ENCODE data around the gene LZTS2. TPM values are rescaled to one million over a fixed set of nuclear protein-coding genes. Genes with fewer than 3 reads are reported as not detected.

The LZTS2 gene
- total RNA-seq, 1 experiment from 2014 or later = 69.1 TPM

- no peak overlapping the region for H4K8ac ChIP-seq (replicated peaks; ENCODE audit: insufficient read length, low read depth, low read length)
- no peaks in the 10 kb centered on the region for H3K9me3 ChIP-seq (ENCODE audit: control insufficient read depth, low read depth, low read length)
- H3K27me3 ChIP-seq (ENCODE audit: insufficient read depth, low read length) = no peaks in the 10 kb centered on the region
- H3K14ac ChIP-seq (ENCODE audit: insufficient read depth, low read length) = no peak overlapping the region
- no peak overlapping the region for H4K5ac ChIP-seq (ENCODE audit: insufficient read length, low read depth, low read length)
- H3K4ac ChIP-seq (ENCODE audit: low read depth, low read length) = no peak overlapping the region
- no peaks in the 10 kb centered on the region for H3K79me1 ChIP-seq (ENCODE audit: insufficient read depth, low read depth, low read length, poor library complexity, severe bottlenecking)
- no peak overlapping the region for H2AFZ ChIP-seq (ENCODE audit: low read length)
- Mint-ChIP-seq H3K36me3 (ENCODE audit: insufficient read depth in 1 of 3, low read depth in 3 of 3) (peaks cover 5 to 24% (median 17%) of the 10 kb centered on the region in 3 experiments; a peak in 6 of 7 replicates), H3K27ac (no peak overlapping the region), H3K9me3 (no peaks in the 10 kb centered on the region; a peak in 1 of 5 replicates), H3K4me1 (peaks cover 9% of the 10 kb centered on the region in 2 experiments), H3K4me3 (no peak overlapping the region; a peak in 1 of 5 replicates), H3K27me3 (ENCODE audit: low read depth) (no peaks in the 10 kb centered on the region; the same call in 1 of the 2 replicates)
- no peak overlapping the region for H2BK12ac ChIP-seq (ENCODE audit: insufficient read length, low read depth, low read length)
- no peak overlapping the region for H2AK5ac ChIP-seq (ENCODE audit: insufficient read length, low read length)
- no peak for DNase-seq
- H3K18ac ChIP-seq (ENCODE audit: insufficient read length, low read depth, low read length) = no peak overlapping the region
- no peak overlapping the region for H3K56ac ChIP-seq (ENCODE audit: insufficient read length, low read depth, low read length)
- no peak overlapping the region for H4K91ac ChIP-seq (ENCODE audit: insufficient read length, low read depth, low read length)
- no peak overlapping the region for H2BK120ac ChIP-seq (ENCODE audit: low read depth, low read length, poor library complexity, severe bottlenecking)
- no peaks in the 10 kb centered on the region for H3K79me2 ChIP-seq (ENCODE audit: insufficient read depth, low read length)
- H3K23me2 ChIP-seq (ENCODE audit: insufficient read length, low read depth, low read length, poor library complexity, severe bottlenecking) = no peaks in the 10 kb centered on the region
- H3K9ac ChIP-seq (ENCODE audit: extremely low read depth, insufficient read length, low read length) = no peak overlapping the region
- no peak overlapping the region for H3K23ac ChIP-seq (ENCODE audit: insufficient read length, low read depth, low read length)
- H3T11ph ChIP-seq (ENCODE audit: low read length) = no peak overlapping the region
- H3K27ac ChIP-seq (ENCODE audit: insufficient read length, low read depth, low read length) = no peak overlapping the region
- no peak overlapping the region for H2BK15ac ChIP-seq (ENCODE audit: low read depth, low read length)
- H2BK5ac ChIP-seq (ENCODE audit: insufficient read length, low read length) = no peak overlapping the region
- TF ChIP-seq CTCF (conservative IDR thresholded peaks at IDR 0.05) = no peak
- no peaks in the 10 kb centered on the region for H4K20me1 ChIP-seq (ENCODE audit: control insufficient read depth, insufficient read depth, insufficient read length)
- H3K4me2 ChIP-seq (ENCODE audit: insufficient read depth, insufficient read length, low read length) = no peak overlapping the region
- no peaks in the 10 kb centered on the region for H3K4me1 ChIP-seq (ENCODE audit: insufficient read depth, low read length)
- no CpG with 5 or more reads among the region's 3 CpGs for WGBS (ENCODE audit: extremely low coverage, insufficient read length, low lambda C conversion rate)
- no peak overlapping the region for H2BK20ac ChIP-seq (ENCODE audit: low read depth, low read length, poor library complexity, severe bottlenecking)
Measured at GRCh38 chr10:100976906-100977305, 22.7 kb upstream of the LZTS2 start.
